ENCODE data around the gene SLC3A2.

- TF ChIP-seq CTCF (conservative IDR thresholded peaks at IDR 0.05), result no peak
- no peak for TF ChIP-seq EZH2 (IDR thresholded peaks at IDR 0.05; ENCODE audit: low read depth)
These were observed 39.4 kb downstream of the SLC3A2 start for GRCh38 chr11:62919898-62920640.
